ENCODE measurements around the gene CNTNAP3. TPM values are rescaled to one million over a fixed set of nuclear protein-coding genes. Genes with fewer than 3 reads are reported as not detected.
A peak's percentile ranks its signal among the peaks of the same experiment; 100 is the strongest.
"Not testable (repeated sequence)": the region's sequence is repeated elsewhere in the genome, so short reads cannot be mapped to it uniquely, and the experiment has no call there.

Gene CNTNAP3
- total RNA-seq, 1 experiment from 2014 or later, result 22.6 TPM

- H3K23ac ChIP-seq (ENCODE audit: insufficient read length, low read depth, low read length); H2BK5ac ChIP-seq (ENCODE audit: insufficient read length, low read length); H4K91ac ChIP-seq (ENCODE audit: insufficient read length, low read depth, low read length); H3K9me3 Mint-ChIP-seq; H3K79me2 ChIP-seq (ENCODE audit: insufficient read depth, low read length); H3K4me1 ChIP-seq (ENCODE audit: insufficient read depth, low read length); H3K9me3 ChIP-seq (ENCODE audit: control insufficient read depth, low read depth, low read length); DNase-seq; H4K5ac ChIP-seq (ENCODE audit: insufficient read length, low read depth, low read length); H3K9ac ChIP-seq (ENCODE audit: extremely low read depth, insufficient read length, low read length); H3K79me1 ChIP-seq (ENCODE audit: insufficient read depth, low read depth, low read length, poor library complexity, severe bottlenecking); H2BK12ac ChIP-seq (ENCODE audit: insufficient read length, low read depth, low read length); H3K14ac ChIP-seq (ENCODE audit: insufficient read depth, low read length); H3K27me3 ChIP-seq (ENCODE audit: insufficient read depth, low read length); H3K27ac Mint-ChIP-seq; H3K27ac ChIP-seq (ENCODE audit: insufficient read length, low read depth, low read length); H4K8ac ChIP-seq (replicated peaks; ENCODE audit: insufficient read length, low read depth, low read length); H3K23me2 ChIP-seq (ENCODE audit: insufficient read length, low read depth, low read length, poor library complexity, severe bottlenecking); H2BK120ac ChIP-seq (ENCODE audit: low read depth, low read length, poor library complexity, severe bottlenecking); H2BK20ac ChIP-seq (ENCODE audit: low read depth, low read length, poor library complexity, severe bottlenecking); H2AK5ac ChIP-seq (ENCODE audit: insufficient read length, low read length); H3K18ac ChIP-seq (ENCODE audit: insufficient read length, low read depth, low read length); H2BK15ac ChIP-seq (ENCODE audit: low read depth, low read length); H3K4me3 Mint-ChIP-seq; H2AFZ ChIP-seq (ENCODE audit: low read length); H3K4ac ChIP-seq (ENCODE audit: low read depth, low read length); H4K20me1 ChIP-seq (ENCODE audit: control insufficient read depth, insufficient read depth, insufficient read length); H3K27me3 Mint-ChIP-seq (ENCODE audit: low read depth); H3K4me1 Mint-ChIP-seq; H3K56ac ChIP-seq (ENCODE audit: insufficient read length, low read depth, low read length); H3K36me3 Mint-ChIP-seq (ENCODE audit: insufficient read depth in 1 of 3, low read depth in 3 of 3); H3T11ph ChIP-seq (ENCODE audit: low read length); H3K4me2 ChIP-seq (ENCODE audit: insufficient read depth, insufficient read length, low read length): not testable (repeated sequence)
- no CpG with 5 or more reads among the region's 1 CpG for WGBS (ENCODE audit: extremely low coverage, insufficient read length, low lambda C conversion rate)
- TF ChIP-seq CTCF (conservative IDR thresholded peaks at IDR 0.05), result peak; percentile 19; the same call in 1 of the 3 replicates
Measured at GRCh38 chr9:39097208-39097607, 190.8 kb downstream of the CNTNAP3 start.

- not testable (repeated sequence) for H3K4me2 ChIP-seq (ENCODE audit: insufficient read depth, insufficient read length, low read length); H2BK120ac ChIP-seq (ENCODE audit: low read depth, low read length, poor library complexity, severe bottlenecking); H3K27ac Mint-ChIP-seq; H3K27me3 ChIP-seq (ENCODE audit: insufficient read depth, low read length); H3K9me3 ChIP-seq (ENCODE audit: control insufficient read depth, low read depth, low read length); H2BK20ac ChIP-seq (ENCODE audit: low read depth, low read length, poor library complexity, severe bottlenecking); H3K27ac ChIP-seq (ENCODE audit: insufficient read length, low read depth, low read length); H4K8ac ChIP-seq (replicated peaks; ENCODE audit: insufficient read length, low read depth, low read length); H2AK5ac ChIP-seq (ENCODE audit: insufficient read length, low read length); H3K14ac ChIP-seq (ENCODE audit: insufficient read depth, low read length); H3K23ac ChIP-seq (ENCODE audit: insufficient read length, low read depth, low read length); H2AFZ ChIP-seq (ENCODE audit: low read length); H3K9me3 Mint-ChIP-seq; H3K79me1 ChIP-seq (ENCODE audit: insufficient read depth, low read depth, low read length, poor library complexity, severe bottlenecking); H3K4me1 Mint-ChIP-seq; H3K56ac ChIP-seq (ENCODE audit: insufficient read length, low read depth, low read length); H3K27me3 Mint-ChIP-seq (ENCODE audit: low read depth); H3K4me1 ChIP-seq (ENCODE audit: insufficient read depth, low read length); H3K23me2 ChIP-seq (ENCODE audit: insufficient read length, low read depth, low read length, poor library complexity, severe bottlenecking); H4K91ac ChIP-seq (ENCODE audit: insufficient read length, low read depth, low read length); H4K5ac ChIP-seq (ENCODE audit: insufficient read length, low read depth, low read length); H3K4me3 Mint-ChIP-seq; H3K9ac ChIP-seq (ENCODE audit: extremely low read depth, insufficient read length, low read length); DNase-seq; H2BK12ac ChIP-seq (ENCODE audit: insufficient read length, low read depth, low read length); H3T11ph ChIP-seq (ENCODE audit: low read length); H4K20me1 ChIP-seq (ENCODE audit: control insufficient read depth, insufficient read depth, insufficient read length); H3K18ac ChIP-seq (ENCODE audit: insufficient read length, low read depth, low read length); H3K4ac ChIP-seq (ENCODE audit: low read depth, low read length); H2BK15ac ChIP-seq (ENCODE audit: low read depth, low read length); H2BK5ac ChIP-seq (ENCODE audit: insufficient read length, low read length); H3K79me2 ChIP-seq (ENCODE audit: insufficient read depth, low read length)
- no CpG with 5 or more reads among the region's 5 CpGs for WGBS (ENCODE audit: extremely low coverage, insufficient read length, low lambda C conversion rate)
- peaks cover 0 to 13% (median 0%) of the 10 kb centered on the region in 3 experiments; a peak in 3 of 7 replicates for H3K36me3 Mint-ChIP-seq (ENCODE audit: insufficient read depth in 1 of 3, low read depth in 3 of 3)
Measured at GRCh38 chr9:39085311-39085710, 202.7 kb downstream of the CNTNAP3 start.

Data from H9 (cell line).